Measurements from ENCODE around the gene TMTC3.

The TMTC3 gene

DNA sequence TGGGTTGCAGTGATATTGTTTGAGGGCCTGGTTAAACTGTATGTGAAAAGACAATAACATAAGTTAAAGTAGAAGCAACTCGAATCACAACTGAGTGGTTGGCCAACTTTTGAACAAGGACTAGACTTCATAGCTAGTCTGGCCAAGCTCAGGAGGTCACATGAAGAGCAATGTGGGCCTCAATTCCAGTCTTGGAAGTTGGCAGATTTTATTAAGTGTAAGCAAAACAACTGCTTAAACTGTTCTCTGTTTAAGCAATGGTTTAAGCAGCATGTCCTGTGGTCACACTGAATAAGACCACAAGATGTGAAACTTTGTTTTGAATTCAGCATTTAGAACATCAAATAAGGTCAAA lies 100.4 kb downstream of the TMTC3 start:
- H3K4me3 ChIP-seq (ENCODE audit: low read length): no peak overlapping the region
- TF ChIP-seq, protein P1, sequence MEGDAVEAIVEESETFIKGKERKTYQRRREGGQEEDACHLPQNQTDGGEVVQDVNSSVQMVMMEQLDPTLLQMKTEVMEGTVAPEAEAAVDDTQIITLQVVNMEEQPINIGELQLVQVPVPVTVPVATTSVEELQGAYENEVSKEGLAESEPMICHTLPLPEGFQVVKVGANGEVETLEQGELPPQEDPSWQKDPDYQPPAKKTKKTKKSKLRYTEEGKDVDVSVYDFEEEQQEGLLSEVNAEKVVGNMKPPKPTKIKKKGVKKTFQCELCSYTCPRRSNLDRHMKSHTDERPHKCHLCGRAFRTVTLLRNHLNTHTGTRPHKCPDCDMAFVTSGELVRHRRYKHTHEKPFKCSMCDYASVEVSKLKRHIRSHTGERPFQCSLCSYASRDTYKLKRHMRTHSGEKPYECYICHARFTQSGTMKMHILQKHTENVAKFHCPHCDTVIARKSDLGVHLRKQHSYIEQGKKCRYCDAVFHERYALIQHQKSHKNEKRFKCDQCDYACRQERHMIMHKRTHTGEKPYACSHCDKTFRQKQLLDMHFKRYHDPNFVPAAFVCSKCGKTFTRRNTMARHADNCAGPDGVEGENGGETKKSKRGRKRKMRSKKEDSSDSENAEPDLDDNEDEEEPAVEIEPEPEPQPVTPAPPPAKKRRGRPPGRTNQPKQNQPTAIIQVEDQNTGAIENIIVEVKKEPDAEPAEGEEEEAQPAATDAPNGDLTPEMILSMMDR (IDR thresholded peaks at IDR 0.05; ENCODE audit: low read depth, low read length): no peak
- TF ChIP-seq EZH2phosphoT487 (IDR thresholded peaks at IDR 0.05; ENCODE audit: low read depth): no peak
- no peak overlapping the region for H3K9ac ChIP-seq (ENCODE audit: low read length)
- H3K27me3 ChIP-seq (ENCODE audit: low read depth, low read length): no peaks in the 10 kb centered on the region
- no peak overlapping the region for H2AFZ ChIP-seq (ENCODE audit: low read depth, low read length)
- peaks cover 6% of the 10 kb centered on the region for H3K4me1 ChIP-seq (ENCODE audit: low read length)
- no peaks in the 10 kb centered on the region for H3K9me3 ChIP-seq (ENCODE audit: insufficient read depth, low read length)
- no peak overlapping the region for H3K4me2 ChIP-seq (ENCODE audit: low read length)
- H3K36me3 ChIP-seq (replicated peaks; ENCODE audit: low read depth, low read length): no peaks in the 10 kb centered on the region
- no peaks in the 10 kb centered on the region for H3K79me2 ChIP-seq (ENCODE audit: low read length)
- H3K27ac ChIP-seq (ENCODE audit: low read length): no peak overlapping the region
- H4K20me1 ChIP-seq (ENCODE audit: insufficient read depth, low read length): no peaks in the 10 kb centered on the region

DNA sequence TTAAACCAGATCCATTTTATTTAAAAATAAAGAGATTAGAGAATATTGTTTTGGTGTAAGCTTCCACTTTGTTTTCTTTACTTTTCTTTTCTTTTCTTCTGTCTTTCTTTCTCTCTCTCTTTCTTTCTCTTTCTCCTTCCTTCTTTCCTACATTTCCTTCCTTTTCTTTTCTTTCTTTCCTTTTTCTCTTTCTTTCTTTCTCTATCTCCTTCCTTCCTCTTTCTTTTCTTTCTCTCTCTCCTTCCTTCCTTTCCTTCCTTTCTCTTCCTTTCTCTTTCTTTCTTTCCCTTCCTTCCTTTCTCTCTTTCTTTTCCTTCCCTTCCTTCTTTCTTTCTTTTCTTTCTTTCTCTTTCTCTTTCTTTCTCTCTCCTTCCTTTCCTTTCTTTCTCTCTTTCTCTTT lies 100.8 kb downstream of the TMTC3 start:
- no peaks in the 10 kb centered on the region for H4K20me1 ChIP-seq (ENCODE audit: insufficient read depth, low read length)
- H2AFZ ChIP-seq (ENCODE audit: low read depth, low read length): no peak overlapping the region
- no peak overlapping the region for H3K4me2 ChIP-seq (ENCODE audit: low read length)
- H3K36me3 ChIP-seq (replicated peaks; ENCODE audit: low read depth, low read length): no peaks in the 10 kb centered on the region
- no peak overlapping the region for H3K4me3 ChIP-seq (ENCODE audit: low read length)
- TF ChIP-seq EZH2phosphoT487 (IDR thresholded peaks at IDR 0.05; ENCODE audit: low read depth): no peak
- TF ChIP-seq, protein P1 (IDR thresholded peaks at IDR 0.05; ENCODE audit: low read depth, low read length): no peak
- H3K4me1 ChIP-seq (ENCODE audit: low read length): peaks cover 4% of the 10 kb centered on the region; the same call in 1 of the 2 replicates
- H3K79me2 ChIP-seq (ENCODE audit: low read length): no peaks in the 10 kb centered on the region
- no peaks in the 10 kb centered on the region for H3K27me3 ChIP-seq (ENCODE audit: low read depth, low read length)
- H3K9me3 ChIP-seq (ENCODE audit: insufficient read depth, low read length): no peaks in the 10 kb centered on the region
- H3K9ac ChIP-seq (ENCODE audit: low read length): no peak overlapping the region
- no peak overlapping the region for H3K27ac ChIP-seq (ENCODE audit: low read length)

DNA sequence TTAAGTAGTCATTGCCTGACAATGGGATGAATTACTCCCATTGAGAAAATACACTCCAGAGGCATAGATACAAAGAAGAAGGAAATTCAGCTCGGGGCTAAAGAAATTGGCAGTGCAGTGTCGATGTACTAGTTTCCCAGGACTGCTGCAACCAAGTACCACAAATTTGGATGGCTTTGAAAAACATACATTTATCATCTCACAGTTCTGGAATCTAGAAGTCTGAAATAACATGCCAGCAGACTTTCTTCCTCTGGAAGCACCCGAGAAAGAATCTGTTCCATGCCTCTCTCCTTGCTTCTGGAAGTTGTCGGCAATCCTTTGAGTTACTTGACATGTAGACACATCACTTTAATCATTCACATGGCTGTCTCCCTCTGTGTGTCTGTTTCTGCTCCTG lies 101.9 kb downstream of the TMTC3 start:
- Histone ChIP-seq H3K9ac (ENCODE audit: low read length) (no peak overlapping the region), H3K79me2 (ENCODE audit: low read length) (no peaks in the 10 kb centered on the region), H2AFZ (ENCODE audit: low read depth, low read length) (no peak overlapping the region), H3K4me2 (ENCODE audit: low read length) (no peak overlapping the region), H3K27ac (ENCODE audit: low read length) (no peak overlapping the region), H3K4me1 (ENCODE audit: low read length) (no peaks in the 10 kb centered on the region), H3K9me3 (ENCODE audit: insufficient read depth, low read length) (no peaks in the 10 kb centered on the region), H3K36me3 (replicated peaks; ENCODE audit: low read depth, low read length) (no peaks in the 10 kb centered on the region), H3K4me3 (ENCODE audit: low read length) (no peak overlapping the region), H3K27me3 (ENCODE audit: low read depth, low read length) (no peaks in the 10 kb centered on the region), H4K20me1 (ENCODE audit: insufficient read depth, low read length) (no peaks in the 10 kb centered on the region)
- TF ChIP-seq EZH2phosphoT487 (IDR thresholded peaks at IDR 0.05; ENCODE audit: low read depth): no peak
- TF ChIP-seq, protein P1 (IDR thresholded peaks at IDR 0.05; ENCODE audit: low read depth, low read length): no peak

DNA sequence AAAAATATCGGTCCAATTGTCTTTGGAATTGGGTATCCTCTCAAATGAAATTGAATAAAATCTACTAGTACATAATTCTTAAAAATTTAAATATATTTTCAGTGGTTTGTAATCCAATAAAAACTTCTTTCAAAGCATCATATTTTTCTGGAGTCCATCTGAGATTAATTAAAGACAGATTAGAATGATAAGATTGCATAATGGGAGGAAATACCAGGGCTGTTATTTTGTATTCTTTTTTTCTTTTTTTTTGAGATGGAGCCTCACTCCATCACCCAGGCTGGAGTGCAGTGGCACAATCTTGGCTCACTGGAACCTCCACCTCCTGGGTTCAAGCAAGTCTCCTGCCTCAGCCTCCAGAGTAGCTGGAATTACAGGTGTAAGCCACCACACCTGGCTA lies 103.8 kb downstream of the TMTC3 start:
- Histone ChIP-seq H3K27me3 (ENCODE audit: low read depth, low read length) (no peaks in the 10 kb centered on the region), H3K79me2 (ENCODE audit: low read length) (no peaks in the 10 kb centered on the region), H3K4me1 (ENCODE audit: low read length) (no peaks in the 10 kb centered on the region), H3K4me3 (ENCODE audit: low read length) (no peak overlapping the region), H3K36me3 (replicated peaks; ENCODE audit: low read depth, low read length) (no peaks in the 10 kb centered on the region), H2AFZ (ENCODE audit: low read depth, low read length) (no peak overlapping the region), H3K4me2 (ENCODE audit: low read length) (no peak overlapping the region), H4K20me1 (ENCODE audit: insufficient read depth, low read length) (no peaks in the 10 kb centered on the region), H3K9ac (ENCODE audit: low read length) (no peak overlapping the region), H3K9me3 (ENCODE audit: insufficient read depth, low read length) (no peaks in the 10 kb centered on the region), H3K27ac (ENCODE audit: low read length) (no peak overlapping the region)
- TF ChIP-seq, protein P1 (IDR thresholded peaks at IDR 0.05; ENCODE audit: low read depth, low read length): no peak
- TF ChIP-seq EZH2phosphoT487 (IDR thresholded peaks at IDR 0.05; ENCODE audit: low read depth): no peak
